Testis (tissue), 3 donors: ENCODE results near the gene ZFPM1. TPM values are rescaled to one million over a fixed set of nuclear protein-coding genes. Genes with fewer than 3 reads are reported as not detected.
A peak's percentile ranks its signal among the peaks of the same experiment; 100 is the strongest.

Source experiments
- DNase-seq: peaks from one replicate; pipeline ENCODE4 v3.0.0-alpha.2; 2019
- H3K27ac ChIP-seq, 2 donors: fragments of 200-600 bp; sonication (generic); one replicate each; pipeline ENCODE4 v1.5.1; 2019
- H3K27me3 ChIP-seq: fragments of 200-600 bp; sonication (generic); one replicate; pipeline ENCODE4 v1.5.1; 2019
- H3K36me3 ChIP-seq: fragments of 200-600 bp; sonication (generic); one replicate; pipeline ENCODE4 v1.5.1; 2017; ENCODE audit warnings: low read depth; ENCODE audit errors: missing control alignments
- H3K4me1 ChIP-seq: fragments of 200-600 bp; sonication (generic); one replicate; pipeline ENCODE4 v1.5.1; 2019
- H3K4me3 ChIP-seq, 2 donors: fragments of 200-600 bp; sonication (generic); one replicate each; pipeline ENCODE4 v1.5.1; 2017 to 2019
- H3K9me3 ChIP-seq: fragments of 200-600 bp; sonication (generic); one replicate; pipeline ENCODE4 v1.5.1; 2017
- POLR2A ChIP-seq: fragments of 450-650 bp; IDR thresholded peaks from one replicate; pipeline ENCODE4 v1.6.1; 2017; ENCODE audit warnings: antibody characterized with exemption, mild to moderate bottlenecking, moderate library complexity
- WGBS, 2 donors: methylation state at CpG; one replicate each; pipeline ENCODE4 v1.1.5; 2018; 5-methylcytosine and 5-hydroxymethylcytosine counted together
- intact Hi-C: fragments of 100-400 bp; cut with DNase I; formaldehyde crosslinking; loops from one replicate; pipeline ENCODE4 v1.15.1; 2023; ENCODE audit warnings: low total_unique reads
- polyA plus RNA-seq: library from polyadenylated mRNA; stranded (reverse); fragments of 350-450 nt; fragmentation: Illumina TruSeq; extraction: RNeasy Lipid Tissue Mini Kit (QIAGEN cat#74804); gene quantifications from one replicate; pipeline ENCODE4 v1.2.3, GENCODE V29; 2014; ENCODE audit warnings: low read depth, low replicate concordance; ENCODE audit not compliant: insufficient read depth
- total RNA-seq, 2 donors: library from RNA; depleted of rRNA; stranded (reverse); fragments of >200 nt; gene quantifications; one replicate each; pipeline ENCODE4 v1.2.3, GENCODE V29; 2016
- TF ChIP-seq, protein P1 (sequence below), 3 experiments: fragments of 450-650 bp in 2 of 3; fragments of 200-600 bp in 1 of 3; sonication (generic) in 1 of 3; IDR thresholded peaks; one replicate each; pipeline ENCODE4 v1.5.1; 2016 to 2019; ENCODE audit warnings: antibody characterized with exemption in 3 of 3, mild to moderate bottlenecking in 2 of 3, moderate library complexity in 1 of 3

The ZFPM1 gene
- total and polyA plus RNA-seq, 3 donors from 2014 or later = 12.8 to 25.1 (median 23.9) TPM

DNA sequence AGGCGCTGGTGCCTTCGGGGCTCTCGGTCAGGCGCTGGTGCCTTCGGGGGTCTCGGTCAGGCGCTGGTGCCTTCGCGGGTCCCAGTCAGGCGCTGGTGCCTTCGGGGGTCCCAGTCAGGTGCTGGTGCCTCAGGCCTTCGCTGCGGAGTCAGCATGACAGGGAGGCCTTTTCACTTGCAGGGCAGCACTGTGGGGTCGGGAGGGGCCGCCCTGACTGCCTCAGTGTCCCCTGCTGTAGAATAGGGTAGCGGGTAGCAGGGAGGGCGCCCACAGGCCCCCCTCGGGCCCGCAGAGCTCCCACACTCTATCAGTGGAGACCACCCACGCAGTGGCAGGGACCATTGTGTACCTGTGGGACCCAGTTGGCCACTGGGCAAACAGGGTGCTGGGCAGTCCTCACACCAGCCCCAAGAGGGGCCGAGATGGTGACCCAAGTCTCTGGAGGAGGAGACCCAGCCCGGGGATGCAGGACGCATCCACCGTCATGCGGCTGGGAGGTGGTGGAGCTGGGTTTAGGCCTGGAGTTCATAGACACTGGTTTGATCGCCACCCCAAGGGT lies 38.0 kb downstream of the ZFPM1 start:
- Histone ChIP-seq H3K36me3 (no peaks in the 10 kb centered on the region), H3K27ac (no peak overlapping the region), H3K9me3 (no peaks in the 10 kb centered on the region), H3K4me3 (no peak overlapping the region), H3K4me1 (peaks cover 11% of the 10 kb centered on the region), H3K27me3 (no peaks in the 10 kb centered on the region)
- intact Hi-C loops = no loop called here
- DNase-seq = no peak
- TF ChIP-seq, protein P1, sequence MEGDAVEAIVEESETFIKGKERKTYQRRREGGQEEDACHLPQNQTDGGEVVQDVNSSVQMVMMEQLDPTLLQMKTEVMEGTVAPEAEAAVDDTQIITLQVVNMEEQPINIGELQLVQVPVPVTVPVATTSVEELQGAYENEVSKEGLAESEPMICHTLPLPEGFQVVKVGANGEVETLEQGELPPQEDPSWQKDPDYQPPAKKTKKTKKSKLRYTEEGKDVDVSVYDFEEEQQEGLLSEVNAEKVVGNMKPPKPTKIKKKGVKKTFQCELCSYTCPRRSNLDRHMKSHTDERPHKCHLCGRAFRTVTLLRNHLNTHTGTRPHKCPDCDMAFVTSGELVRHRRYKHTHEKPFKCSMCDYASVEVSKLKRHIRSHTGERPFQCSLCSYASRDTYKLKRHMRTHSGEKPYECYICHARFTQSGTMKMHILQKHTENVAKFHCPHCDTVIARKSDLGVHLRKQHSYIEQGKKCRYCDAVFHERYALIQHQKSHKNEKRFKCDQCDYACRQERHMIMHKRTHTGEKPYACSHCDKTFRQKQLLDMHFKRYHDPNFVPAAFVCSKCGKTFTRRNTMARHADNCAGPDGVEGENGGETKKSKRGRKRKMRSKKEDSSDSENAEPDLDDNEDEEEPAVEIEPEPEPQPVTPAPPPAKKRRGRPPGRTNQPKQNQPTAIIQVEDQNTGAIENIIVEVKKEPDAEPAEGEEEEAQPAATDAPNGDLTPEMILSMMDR (IDR thresholded peaks at IDR 0.05) = no peak
- TF ChIP-seq POLR2A = no peak
- WGBS, 2 donors = 97% methylated on average over 26 of the region's 26 CpGs; no CpG with 5 or more reads in 1 of the 2 donors

DNA sequence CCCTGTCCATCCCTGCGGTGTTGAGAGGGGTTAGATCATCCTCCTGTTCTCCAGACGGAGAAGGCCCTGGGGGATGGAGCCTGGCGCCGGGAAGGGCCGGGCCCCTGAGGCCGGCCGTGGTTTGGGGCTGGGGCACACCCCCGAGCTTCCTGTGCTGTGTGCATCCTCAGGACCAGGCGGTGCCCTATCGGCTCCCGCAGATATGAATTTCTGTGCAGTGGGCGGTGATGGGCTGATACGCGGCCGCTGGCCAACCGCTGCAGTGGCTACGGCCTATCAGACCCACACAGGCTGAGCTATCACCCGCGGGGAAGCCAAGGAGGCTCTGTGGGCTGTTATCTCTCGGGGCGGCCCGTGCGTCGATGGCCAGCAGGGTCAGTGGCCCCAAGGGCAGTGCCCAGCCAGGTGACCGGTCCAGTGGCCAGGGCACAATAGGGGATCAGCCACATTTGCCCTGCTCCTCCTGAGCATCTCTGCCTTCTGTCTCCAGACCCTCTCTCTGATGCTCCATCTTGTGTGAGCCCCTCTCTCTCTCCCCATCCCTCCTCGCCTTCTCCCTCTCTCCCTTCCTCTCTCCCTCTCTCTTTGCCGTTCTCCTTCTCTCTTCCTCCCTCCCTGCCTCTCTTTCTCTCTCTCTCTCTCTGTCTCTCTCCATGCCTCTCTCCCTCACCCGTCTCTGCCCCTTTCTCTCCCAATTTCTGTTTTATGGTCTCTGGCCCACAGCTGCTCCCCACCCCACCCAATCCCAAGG lies 38.7 kb downstream of the ZFPM1 start:
- H3K4me3 ChIP-seq = no peak overlapping the region
- intact Hi-C loops = no loop called here
- no peak for DNase-seq
- H3K4me1 ChIP-seq = peaks cover 11% of the 10 kb centered on the region
- no peaks in the 10 kb centered on the region for H3K36me3 ChIP-seq
- no peaks in the 10 kb centered on the region for H3K27me3 ChIP-seq
- no peak for TF ChIP-seq POLR2A
- TF ChIP-seq, protein P1 (IDR thresholded peaks at IDR 0.05) = no peak
- H3K9me3 ChIP-seq = no peaks in the 10 kb centered on the region
- H3K27ac ChIP-seq = no peak overlapping the region
- WGBS, 2 donors = 69% methylated on average over 9 to 28 of the region's 28 CpGs

DNA sequence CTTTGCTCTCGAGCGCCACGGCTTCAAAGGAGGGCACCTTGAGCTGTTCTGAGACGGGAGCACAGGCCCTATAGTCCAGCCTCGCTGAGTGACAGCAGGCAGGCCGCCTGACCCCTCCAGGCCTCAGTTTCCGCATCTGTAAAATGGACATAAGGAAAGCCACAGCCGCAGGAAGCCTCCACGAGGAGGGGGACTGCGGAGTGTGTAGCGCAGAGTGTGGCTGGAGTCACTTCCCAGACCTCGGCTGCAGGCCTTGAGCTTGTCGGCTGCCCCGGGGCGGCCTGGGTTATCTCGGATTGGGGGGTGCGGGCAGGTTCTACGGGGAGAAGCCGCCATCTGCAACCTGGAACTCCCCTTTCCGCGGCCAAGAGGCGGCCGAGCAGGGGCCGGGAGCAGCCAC lies 40.8 kb downstream of the ZFPM1 start:
- no peak overlapping the region for H3K4me3 ChIP-seq
- H3K27ac ChIP-seq = no peak overlapping the region
- TF ChIP-seq POLR2A = no peak
- TF ChIP-seq, protein P1 (IDR thresholded peaks at IDR 0.05) = no peak
- peaks cover 18% of the 10 kb centered on the region for H3K4me1 ChIP-seq
- no peaks in the 10 kb centered on the region for H3K27me3 ChIP-seq
- H3K9me3 ChIP-seq = no peaks in the 10 kb centered on the region
- 81 to 83% methylated on average over 20 to 24 of the region's 24 CpGs for WGBS, 2 donors
- intact Hi-C loops = no loop called here
- no peaks in the 10 kb centered on the region for H3K36me3 ChIP-seq
- no peak for DNase-seq

DNA sequence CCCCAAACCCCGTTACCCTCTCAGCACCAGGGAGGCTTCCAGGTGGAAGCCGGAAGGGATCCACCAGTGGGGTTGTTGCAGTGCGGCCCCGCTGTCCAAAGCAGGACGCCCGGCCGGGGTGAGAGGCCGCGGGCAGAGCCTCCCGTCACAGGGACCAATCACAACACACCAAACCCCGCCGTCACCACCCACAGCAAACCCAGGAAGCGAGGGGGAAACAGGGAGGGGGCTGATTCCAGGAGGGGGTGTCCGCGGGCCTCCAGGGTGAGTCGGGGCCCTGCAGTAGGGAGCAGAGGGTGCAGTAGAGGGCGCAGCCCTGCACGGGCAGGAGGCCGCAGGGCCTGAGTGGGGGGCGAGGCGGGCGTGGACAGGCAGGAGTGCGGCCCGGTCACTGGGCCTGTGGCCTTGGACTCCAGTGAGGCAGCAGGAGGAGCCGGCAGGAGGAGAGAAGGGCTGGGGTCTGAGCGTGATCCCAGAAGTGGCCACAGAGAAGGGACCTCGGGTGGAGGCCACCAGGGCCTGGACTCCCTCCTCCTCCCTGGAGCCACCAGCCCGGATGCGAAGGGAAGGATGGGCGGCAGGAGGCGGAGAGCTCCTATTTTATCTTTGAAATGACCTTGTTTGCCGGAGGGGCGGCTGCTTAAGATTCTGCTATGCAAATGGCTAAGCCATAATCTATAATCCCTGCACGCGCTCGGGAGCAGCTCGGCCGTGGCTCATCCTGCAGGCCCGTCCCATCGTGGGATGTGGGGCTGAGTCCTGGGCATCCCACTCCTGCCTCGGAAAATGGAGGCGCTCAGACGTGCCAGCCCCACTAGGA lies 41.5 kb downstream of the ZFPM1 start:
- Histone ChIP-seq H3K27me3 (no peaks in the 10 kb centered on the region), H3K4me3 (no peak overlapping the region), H3K27ac (peak overlapping the region in 1 of 2 donors; percentile 30), H3K36me3 (no peaks in the 10 kb centered on the region), H3K4me1 (peaks cover 23% of the 10 kb centered on the region), H3K9me3 (no peaks in the 10 kb centered on the region)
- intact Hi-C loops = no loop called here
- TF ChIP-seq POLR2A = no peak
- TF ChIP-seq, protein P1 (IDR thresholded peaks at IDR 0.05) = no peak
- peak; percentile 68 for DNase-seq
- WGBS, 2 donors = 55 to 67% methylated on average over 21 to 43 of the region's 43 CpGs
